Muscle of leg (tissue), 11 donors: ENCODE data around the gene MCC. TPM values are rescaled to one million over a fixed set of nuclear protein-coding genes. Genes with fewer than 3 reads are reported as not detected.
"Not testable (repeated sequence)": the region's sequence is repeated elsewhere in the genome, so short reads cannot be mapped to it uniquely, and the experiment has no call there.

Experiments
- DNase-seq: peaks from one replicate; pipeline ENCODE4 v3.0.0; 2013
- H3K27ac ChIP-seq: one replicate; pipeline ENCODE4 v1.5.1; 2013; ENCODE audit warnings: mild to moderate bottlenecking, low read length, control low read depth
- H3K27me3 ChIP-seq: one replicate; pipeline ENCODE4 v1.6.1; 2013; ENCODE audit warnings: low read length; ENCODE audit not compliant: control insufficient read depth, insufficient read depth
- H3K36me3 ChIP-seq: one replicate; pipeline ENCODE4 v1.6.1; 2013; ENCODE audit warnings: low read length; ENCODE audit not compliant: control insufficient read depth, insufficient read depth
- H3K4me1 ChIP-seq: one replicate; pipeline ENCODE4 v1.6.1; 2013; ENCODE audit warnings: low read length; ENCODE audit not compliant: control insufficient read depth, insufficient read depth
- H3K4me3 ChIP-seq: one replicate; pipeline ENCODE4 v1.5.1; 2013; ENCODE audit warnings: low read length, control low read depth
- H3K9me3 ChIP-seq: replicated peaks from 2 replicates; pipeline ENCODE4 v1.6.1; 2013; ENCODE audit warnings: low read depth, low read length; ENCODE audit not compliant: control insufficient read depth
- WGBS: methylation state at CpG from one replicate; pipeline ENCODE4 v1.1.5; 2013; ENCODE audit warnings: missing lambda C conversion rate; ENCODE audit not compliant: insufficient coverage; 5-methylcytosine and 5-hydroxymethylcytosine counted together
- polyA plus RNA-seq, 8 donors: library from polyadenylated mRNA; unstranded; fragments of 120-200 nt; gene quantifications; one replicate each; pipeline versions ENCODE4 v1.2.1 to v1.2.3, GENCODE V29; 2013; ENCODE audit warnings: inconsistent platforms in 1 of 8, low replicate concordance in 1 of 8; ENCODE audit not compliant: insufficient read length in 8 of 8, insufficient read depth in 1 of 8
- total RNA-seq: library from RNA; stranded (reverse); fragments of 120-200 nt; gene quantifications from one replicate; pipeline ENCODE4 v1.2.4, GENCODE V29; 2013

Gene MCC
- total and polyA plus RNA-seq, 9 donors = 12.1 to 19.6 (median 17.0) TPM

- DNase-seq = no peak
- H3K4me3 ChIP-seq = no peak overlapping the region
- 83% methylated on average over 6 of the region's 6 CpGs for WGBS
- no peaks in the 10 kb centered on the region for H3K9me3 ChIP-seq
- H3K27ac ChIP-seq = no peak overlapping the region
- no peaks in the 10 kb centered on the region for H3K27me3 ChIP-seq
- H3K4me1 ChIP-seq = peaks cover 7% of the 10 kb centered on the region
- H3K36me3 ChIP-seq = peaks cover 9% of the 10 kb centered on the region
Measured at GRCh38 chr5:113089653-113090335, 398.5 kb downstream of the MCC start.

GRCh38 chr5:113087976-113088514, 400.2 kb downstream of the MCC start:
- Histone ChIP-seq H3K4me3 (no peak overlapping the region), H3K27me3 (no peaks in the 10 kb centered on the region), H3K36me3 (peaks cover 13% of the 10 kb centered on the region), H3K4me1 (peaks cover 7% of the 10 kb centered on the region), H3K9me3 (no peaks in the 10 kb centered on the region), H3K27ac (no peak overlapping the region)
- WGBS = no CpG with 5 or more reads among the region's 5 CpGs
- DNase-seq = peak; percentile 41

GRCh38 chr5:113085880-113086409, 402.3 kb downstream of the MCC start:
- Histone ChIP-seq H3K27ac (no peak overlapping the region), H3K9me3 (no peaks in the 10 kb centered on the region), H3K36me3 (peaks cover 22% of the 10 kb centered on the region), H3K27me3 (no peaks in the 10 kb centered on the region), H3K4me1 (peaks cover 6% of the 10 kb centered on the region), H3K4me3 (no peak overlapping the region)
- no peak for DNase-seq
- 87% methylated on average over 2 of the region's 7 CpGs for WGBS

GRCh38 chr5:113085084-113085414, 403.2 kb downstream of the MCC start:
- H3K27ac ChIP-seq = no peak overlapping the region
- H3K27me3 ChIP-seq = no peaks in the 10 kb centered on the region
- peaks cover 22% of the 10 kb centered on the region for H3K36me3 ChIP-seq
- no peak for DNase-seq
- no peaks in the 10 kb centered on the region for H3K9me3 ChIP-seq
- H3K4me3 ChIP-seq = no peak overlapping the region
- H3K4me1 ChIP-seq = peaks cover 2% of the 10 kb centered on the region
- 89% methylated on average over 7 of the region's 8 CpGs for WGBS

GRCh38 chr5:113084402-113085083, 403.7 kb downstream of the MCC start:
- no peak overlapping the region for H3K27ac ChIP-seq
- no peaks in the 10 kb centered on the region for H3K9me3 ChIP-seq
- H3K4me3 ChIP-seq = no peak overlapping the region
- 100% methylated on average over 1 of the region's 3 CpGs for whole genome bisulfite sequencing
- H3K36me3 ChIP-seq = peaks cover 22% of the 10 kb centered on the region
- H3K27me3 ChIP-seq = no peaks in the 10 kb centered on the region
- DNase-seq = no peak
- no peaks in the 10 kb centered on the region for H3K4me1 ChIP-seq

- H3K27ac ChIP-seq = no peak overlapping the region
- H3K36me3 ChIP-seq = peaks cover 22% of the 10 kb centered on the region
- no peak overlapping the region for H3K4me3 ChIP-seq
- no peaks in the 10 kb centered on the region for H3K9me3 ChIP-seq
- no peak for DNase-seq
- no peaks in the 10 kb centered on the region for H3K4me1 ChIP-seq
- H3K27me3 ChIP-seq = no peaks in the 10 kb centered on the region
Measured at GRCh38 chr5:113083481-113083880, 404.8 kb downstream of the MCC start.

- 100% methylated on average over 1 of the region's 7 CpGs for WGBS
- peaks cover 22% of the 10 kb centered on the region for H3K36me3 ChIP-seq
- no peak for DNase-seq
- H3K4me3 ChIP-seq = no peak overlapping the region
- H3K9me3 ChIP-seq = no peaks in the 10 kb centered on the region
- no peak overlapping the region for H3K27ac ChIP-seq
- no peaks in the 10 kb centered on the region for H3K27me3 ChIP-seq
- H3K4me1 ChIP-seq = no peaks in the 10 kb centered on the region
Measured at GRCh38 chr5:113082547-113082905, 405.7 kb downstream of the MCC start.

- no peak for DNase-seq
- H3K4me1 ChIP-seq = no peaks in the 10 kb centered on the region
- H3K27me3 ChIP-seq = no peaks in the 10 kb centered on the region
- 78% methylated on average over 5 of the region's 5 CpGs for WGBS
- H3K36me3 ChIP-seq = peaks cover 22% of the 10 kb centered on the region
- H3K9me3 ChIP-seq = no peaks in the 10 kb centered on the region
- H3K4me3 ChIP-seq = no peak overlapping the region
- H3K27ac ChIP-seq = no peak overlapping the region
Measured at GRCh38 chr5:113081881-113082546, 406.2 kb downstream of the MCC start.

GRCh38 chr5:113081091-113081839, 407.0 kb downstream of the MCC start:
- no peaks in the 10 kb centered on the region for H3K27me3 ChIP-seq
- WGBS = no CpG with 5 or more reads among the region's 4 CpGs

GRCh38 chr5:113076649-113077048, 411.6 kb downstream of the MCC start:
- peaks cover 15% of the 10 kb centered on the region for H3K36me3 ChIP-seq
- H3K4me3 ChIP-seq, H3K9me3 ChIP-seq, H3K27ac ChIP-seq, H3K27me3 ChIP-seq, H3K4me1 ChIP-seq, DNase-seq: not testable (repeated sequence)
- no CpG with 5 or more reads among the region's 2 CpGs for WGBS

More at GRCh38 chr5:113081091-113081839, 407.0 kb downstream of the MCC start:
- H3K4me1 ChIP-seq = no peaks in the 10 kb centered on the region
- peaks cover 22% of the 10 kb centered on the region for H3K36me3 ChIP-seq
- no peak overlapping the region for H3K4me3 ChIP-seq
- H3K9me3 ChIP-seq = no peaks in the 10 kb centered on the region
- no peak for DNase-seq
- no peak overlapping the region for H3K27ac ChIP-seq
